Astrocyte (in vitro differentiated cells and primary cell): ENCODE measurements around the gene RTL1. TPM values are rescaled to one million over a fixed set of nuclear protein-coding genes. Genes with fewer than 3 reads are reported as not detected.

Experiments
- DNase-seq: peaks from one replicate; pipeline ENCODE4 v3.0.0-alpha.2; 2010; ENCODE audit warnings: low read depth
- FAIRE-seq: peaks from 2 replicates; lab custom pipeline; 2011; peaks lifted over from hg19 to GRCh38; lab: Jason Lieb, UNC
- H2AFZ ChIP-seq: 2 replicates; pipeline ENCODE4 v1.6.0; 2012; ENCODE audit warnings: low read depth, low read length, inconsistent platforms
- H3K27ac ChIP-seq: 2 replicates; pipeline ENCODE4 v1.5.1; 2011; ENCODE audit warnings: low read depth, low read length, inconsistent platforms
- H3K27me3 ChIP-seq: 2 replicates; pipeline ENCODE4 v1.6.0; 2011; ENCODE audit warnings: low read length, inconsistent platforms; ENCODE audit not compliant: insufficient read depth
- H3K36me3 ChIP-seq: 2 replicates; pipeline ENCODE4 v1.5.1; 2011; ENCODE audit warnings: low read length, inconsistent platforms; ENCODE audit not compliant: insufficient read depth
- H3K4me1 ChIP-seq: 2 replicates; pipeline ENCODE4 v1.5.1; 2011; ENCODE audit warnings: low read length, inconsistent platforms; ENCODE audit not compliant: insufficient read depth
- H3K4me2 ChIP-seq: 2 replicates; pipeline ENCODE4 v1.6.0; 2012; ENCODE audit warnings: low read length, inconsistent platforms
- H3K4me3 ChIP-seq: 2 replicates; pipeline ENCODE4 v1.5.1; 2011; ENCODE audit warnings: low read depth, mild to moderate bottlenecking, low read length, inconsistent platforms; ENCODE audit not compliant: insufficient read depth
- H3K79me2 ChIP-seq: 2 replicates; pipeline ENCODE4 v1.6.0; 2012; ENCODE audit warnings: mild to moderate bottlenecking, low read length, inconsistent platforms; ENCODE audit not compliant: insufficient read depth
- H3K9ac ChIP-seq: 2 replicates; pipeline ENCODE4 v1.6.0; 2012; ENCODE audit warnings: mild to moderate bottlenecking, low read length, inconsistent platforms
- H3K9me3 ChIP-seq: 2 replicates; pipeline ENCODE4 v1.5.1; 2012; ENCODE audit warnings: low read depth, mild to moderate bottlenecking, low read length, inconsistent platforms; ENCODE audit not compliant: insufficient read depth
- H4K20me1 ChIP-seq: 2 replicates; pipeline ENCODE4 v1.6.0; 2012; ENCODE audit warnings: low read length, inconsistent platforms; ENCODE audit not compliant: insufficient read depth
- H3K27ac Mint-ChIP-seq: one replicate; pipeline ENCODE4 v1.8.0; 2021; ENCODE audit warnings: mild to moderate bottlenecking, mixed read lengths; ENCODE audit not compliant: unreplicated experiment
- H3K27me3 Mint-ChIP-seq: one replicate; pipeline ENCODE4 v1.8.0; 2021; ENCODE audit warnings: low read depth, mixed read lengths; ENCODE audit not compliant: unreplicated experiment
- H3K36me3 Mint-ChIP-seq: one replicate; pipeline ENCODE4 v1.8.0; 2021; ENCODE audit warnings: low read depth, mixed read lengths; ENCODE audit not compliant: unreplicated experiment
- H3K4me1 Mint-ChIP-seq: one replicate; pipeline ENCODE4 v1.8.0; 2021; ENCODE audit warnings: low read depth, mixed read lengths; ENCODE audit not compliant: unreplicated experiment
- H3K4me3 Mint-ChIP-seq: one replicate; pipeline ENCODE4 v1.8.0; 2021; ENCODE audit warnings: mild to moderate bottlenecking, moderate library complexity, mixed read lengths; ENCODE audit not compliant: unreplicated experiment
- H3K9me3 Mint-ChIP-seq: one replicate; pipeline ENCODE4 v1.8.0; 2021; ENCODE audit warnings: mild to moderate bottlenecking, mixed read lengths; ENCODE audit not compliant: unreplicated experiment
- CTCF ChIP-seq: IDR thresholded peaks from 2 replicates; pipeline ENCODE4 v1.5.1; 2011; ENCODE audit warnings: low read depth, mild to moderate bottlenecking, inconsistent platforms, low read length, moderate library complexity; ENCODE audit not compliant: insufficient read depth
- EZH2 ChIP-seq: IDR thresholded peaks from 2 replicates; pipeline ENCODE4 v1.6.1; 2012; ENCODE audit warnings: mild to moderate bottlenecking, low read length, inconsistent platforms; ENCODE audit not compliant: insufficient read depth
- total RNA-seq: library from RNA; stranded (reverse); gene quantifications from 2 replicates; pipeline ENCODE4 v1.2.1, GENCODE V29; 2021

RTL1 gene
- total RNA-seq, 1 donor from 2014 or later, result 0.18 TPM

GRCh38 chr14:100856056-100856950 is 47.2 kb downstream of the RTL1 start:
- Mint-ChIP-seq H3K36me3 (peaks cover 5% of the 10 kb centered on the region), H3K27me3 (peaks cover 42% of the 10 kb centered on the region), H3K9me3 (peaks cover 4% of the 10 kb centered on the region), H3K27ac (no peak overlapping the region), H3K4me3 (no peak overlapping the region), H3K4me1 (no peaks in the 10 kb centered on the region)
- DNase-seq, result no peak
- Histone ChIP-seq H3K36me3 (peaks cover 16% of the 10 kb centered on the region), H3K4me1 (peaks cover 2% of the 10 kb centered on the region), H3K4me2 (no peak overlapping the region), H3K4me3 (no peak overlapping the region), H3K9ac (no peak overlapping the region), H2AFZ (no peak overlapping the region), H3K27me3 (no peaks in the 10 kb centered on the region), H4K20me1 (peaks cover 98% of the 10 kb centered on the region), H3K9me3 (no peaks in the 10 kb centered on the region), H3K27ac (no peak overlapping the region), H3K79me2 (peaks cover 97% of the 10 kb centered on the region)
- TF ChIP-seq CTCF, result no peak
- no peak for TF ChIP-seq EZH2
- no peak for FAIRE-seq

DNA sequence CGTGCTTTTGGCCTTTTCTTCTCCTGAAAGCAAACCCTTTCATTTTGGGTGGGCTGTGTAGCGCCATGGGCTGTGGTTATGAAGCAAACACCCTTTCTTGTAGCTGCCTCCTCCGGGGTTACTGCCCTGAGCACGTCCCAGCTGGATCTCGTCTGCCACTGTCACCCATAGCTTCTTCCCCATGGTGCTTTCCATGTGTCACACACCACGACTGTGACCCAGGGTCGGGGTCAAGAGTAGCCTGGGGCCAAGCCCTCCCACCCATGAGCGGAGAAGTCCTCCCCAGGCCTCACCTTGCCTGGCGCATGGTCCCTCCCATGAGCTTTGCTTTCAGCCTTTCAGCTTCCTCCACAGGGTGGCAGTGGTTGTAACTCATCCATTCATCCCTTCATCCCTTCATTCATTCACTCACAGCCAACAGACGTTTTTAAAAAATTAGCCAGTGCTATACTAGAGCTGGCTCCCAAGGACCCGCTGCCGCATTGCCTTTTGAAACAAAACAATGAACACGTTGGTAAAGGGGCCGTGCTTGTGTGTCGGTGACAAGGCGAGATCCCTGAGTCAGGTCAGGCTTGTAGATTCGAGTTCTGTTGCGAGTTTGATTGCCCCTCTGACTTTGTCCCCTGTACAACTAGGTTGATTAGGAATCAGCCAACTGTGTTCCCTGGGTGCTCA is 48.1 kb downstream of the RTL1 start:
- FAIRE-seq (no peak), DNase-seq (no peak)
- peaks cover 100% of the 10 kb centered on the region for H3K79me2 ChIP-seq
- H3K36me3 ChIP-seq, result peaks cover 20% of the 10 kb centered on the region
- Mint-ChIP-seq H3K4me1 (no peaks in the 10 kb centered on the region), H3K9me3 (peaks cover 4% of the 10 kb centered on the region), H3K27ac (no peak overlapping the region), H3K36me3 (peaks cover 5% of the 10 kb centered on the region), H3K27me3 (peaks cover 38% of the 10 kb centered on the region), H3K4me3 (no peak overlapping the region)
- H3K9me3 ChIP-seq, result no peaks in the 10 kb centered on the region
- H2AFZ ChIP-seq, result no peak overlapping the region
- no peak overlapping the region for H3K4me2 ChIP-seq
- H3K9ac ChIP-seq, result no peak overlapping the region
- no peaks in the 10 kb centered on the region for H3K27me3 ChIP-seq
- H3K4me3 ChIP-seq, result no peak overlapping the region
- H4K20me1 ChIP-seq, result peaks cover 100% of the 10 kb centered on the region
- H3K4me1 ChIP-seq, result no peaks in the 10 kb centered on the region
- TF ChIP-seq CTCF (no peak), EZH2 (no peak)
- H3K27ac ChIP-seq, result no peak overlapping the region
